Activated CD4-positive, alpha-beta T cell treated with anti-CD3 and anti-CD28 coated beads, Interleukin-2, amount 50 U/mL, for 48 hours (primary cell): Measurements from ENCODE around the gene CCDC93.
A peak's percentile ranks its signal among the peaks of the same experiment; 100 is the strongest.

Experiments used
- DNase-seq, 2 experiments: peaks; one replicate each; pipeline ENCODE4 v3.0.0-alpha.2; 2020

CCDC93 gene

GRCh38 chr2:118013724-118014491, at the start of gene CCDC93:
Gene CCDC93, minus strand, starts transcription at chr2:118014070. Its CDS starts 75 bp downstream, at chr2:118013995.
- DNase-seq = peak; percentile 77 to 81

- DNase-seq = no peak
Observed at GRCh38 chr2:118062669-118063068, 48.8 kb upstream of the CCDC93 start.

GRCh38 chr2:118062048-118062447, 48.2 kb upstream of the CCDC93 start:
- DNase-seq = no peak

GRCh38 chr2:118061135-118061955, 47.5 kb upstream of the CCDC93 start:
- DNase-seq = no peak

- no peak for DNase-seq
Observed at GRCh38 chr2:118059919-118060478, 46.1 kb upstream of the CCDC93 start.

- no peak for DNase-seq
Observed at GRCh38 chr2:118058951-118059350, 45.1 kb upstream of the CCDC93 start.

- DNase-seq = no peak
Observed at GRCh38 chr2:118056801-118057200, 42.9 kb upstream of the CCDC93 start.

- DNase-seq = no peak
Observed at GRCh38 chr2:118056165-118056534, 42.3 kb upstream of the CCDC93 start.

GRCh38 chr2:118055512-118056164, 41.8 kb upstream of the CCDC93 start:
- DNase-seq = no peak

- no peak for DNase-seq
Observed at GRCh38 chr2:118054213-118055008, 40.5 kb upstream of the CCDC93 start.

GRCh38 chr2:118053681-118054080, 39.8 kb upstream of the CCDC93 start:
- no peak for DNase-seq

GRCh38 chr2:118052474-118052873, 38.6 kb upstream of the CCDC93 start:
- DNase-seq = no peak

GRCh38 chr2:118051826-118052358, 38.0 kb upstream of the CCDC93 start:
- DNase-seq = no peak

- DNase-seq = no peak
Observed at GRCh38 chr2:118050974-118051373, 37.1 kb upstream of the CCDC93 start.

GRCh38 chr2:118050386-118050785, 36.5 kb upstream of the CCDC93 start:
- DNase-seq = no peak

- DNase-seq = no peak
Observed at GRCh38 chr2:118049816-118050140, 35.9 kb upstream of the CCDC93 start.

- no peak for DNase-seq
Observed at GRCh38 chr2:118049140-118049815, 35.4 kb upstream of the CCDC93 start.

GRCh38 chr2:118048401-118048800, 34.5 kb upstream of the CCDC93 start:
- no peak for DNase-seq

GRCh38 chr2:118047380-118047826, 33.5 kb upstream of the CCDC93 start:
- no peak for DNase-seq

GRCh38 chr2:118046634-118047210, 32.9 kb upstream of the CCDC93 start:
- DNase-seq = no peak

- no peak for DNase-seq
Observed at GRCh38 chr2:118045286-118045685, 31.4 kb upstream of the CCDC93 start.
